A549 (cell line): ENCODE measurements around the gene ARHGAP10. TPM values are rescaled to one million over a fixed set of nuclear protein-coding genes. Genes with fewer than 3 reads are reported as not detected.

Experiments
- ATAC-seq, 2 experiments: fragments of 200-7000 bp in 1 of 2; fragments of >200 bp in 1 of 2; cut with Nextera tagmentation in 1 of 2; cut with Tn5 transposase in 1 of 2; 3 replicates each; pipeline versions ENCODE4 v1.8.0 to v1.9.1; 2018 to 2020; ENCODE audit warnings: mild to moderate bottlenecking in 1 of 2, moderate library complexity in 1 of 2
- CTCF ChIA-PET: fragments of 300-600 bp; sonication (Branson Sonifier 250); formaldehyde crosslinking; extraction: SDS; loops from one replicate; lab custom pipeline; 2021; ENCODE audit warnings: antibody characterized with exemption, inconsistent platforms; lab: Yijun Ruan, JAX
- POLR2A ChIA-PET: fragments of 350-600 bp; formaldehyde crosslinking; extraction: SDS; loops from one replicate; lab custom pipeline; 2021; ENCODE audit warnings: antibody characterized with exemption, inconsistent platforms; lab: Yijun Ruan, JAX
- DNase-seq, 2 experiments: peaks; one replicate each; pipeline versions ENCODE4 v3.0.0 to v3.0.0-alpha.2; 2011 to 2016; ENCODE audit warnings: low read depth in 1 of 2, low spot score in 1 of 2
- FAIRE-seq: peaks from 2 replicates; lab custom pipeline; 2011; peaks lifted over from hg19 to GRCh38; lab: Jason Lieb, UNC
- H3K27ac ChIP-seq, 2 experiments: fragments of >200 bp; sonication (Bioruptor Twin); formaldehyde crosslinking; 3 replicates each; pipeline ENCODE4 v1.5.1; 2016 to 2017
- H3K4me1 ChIP-seq: fragments of >200 bp; sonication (Bioruptor Twin); formaldehyde crosslinking; 3 replicates; pipeline ENCODE4 v1.6.1; 2016
- H3K4me2 ChIP-seq: fragments of >200 bp; sonication (Bioruptor Twin); formaldehyde crosslinking; 3 replicates; pipeline ENCODE4 v1.6.1; 2016
- H3K4me3 ChIP-seq: fragments of >200 bp; sonication (Bioruptor Twin); formaldehyde crosslinking; 3 replicates; pipeline ENCODE4 v1.5.1; 2016
- H3K9me3 ChIP-seq: fragments of >200 bp; sonication (Bioruptor Twin); formaldehyde crosslinking; 3 replicates; pipeline ENCODE4 v1.6.1; 2016
- CEBPB ChIP-seq, 2 experiments: fragments of >200 bp in 1 of 2; sonication (Bioruptor Twin) in 1 of 2; formaldehyde crosslinking in 1 of 2; IDR thresholded peaks; 2 replicates each; pipeline ENCODE4 v1.6.1; 2012 to 2016
- CTCF ChIP-seq: fragments of >200 bp; sonication (Bioruptor Twin); formaldehyde crosslinking; IDR thresholded peaks from 3 replicates; pipeline ENCODE4 v1.5.1; 2016
- EP300 ChIP-seq, 2 experiments: fragments of >200 bp; sonication (Bioruptor Twin); formaldehyde crosslinking; IDR thresholded peaks; 2 replicates in 1 of 2; 3 replicates in 1 of 2; pipeline ENCODE4 v1.6.1; 2016 to 2017
- FOSL2 ChIP-seq, 2 experiments: fragments of 450-650 bp in 1 of 2; fragments of >200 bp in 1 of 2; sonication (Bioruptor Twin) in 1 of 2; formaldehyde crosslinking; IDR thresholded peaks; 2 replicates each; pipeline versions ENCODE4 v1.5.0 to v1.6.1; 2016 to 2020; ENCODE audit warnings: mild to moderate bottlenecking in 1 of 2, moderate library complexity in 1 of 2
- JUN ChIP-seq, 2 experiments: fragments of >200 bp; sonication (Bioruptor Twin); formaldehyde crosslinking; IDR thresholded peaks; 2 replicates in 1 of 2; 3 replicates in 1 of 2; pipeline ENCODE4 v1.6.1; 2016 to 2017
- JUNB ChIP-seq: fragments of >200 bp; sonication (Bioruptor Twin); formaldehyde crosslinking; IDR thresholded peaks from 2 replicates; pipeline ENCODE4 v1.6.1; 2016
- KDM5A ChIP-seq: fragments of 200-600 bp; sonication (generic); IDR thresholded peaks from 2 replicates; pipeline ENCODE4 v1.6.1; 2016; ENCODE audit warnings: antibody characterized with exemption, mild to moderate bottlenecking
- MAFK ChIP-seq: fragments of 450-650 bp; IDR thresholded peaks from 2 replicates; pipeline ENCODE4 v1.6.1; 2014; ENCODE audit not compliant: partially characterized antibody
- MAZ ChIP-seq: fragments of 150-350 bp; IDR thresholded peaks from 2 replicates; pipeline ENCODE4 v1.6.1; 2014; ENCODE audit warnings: antibody characterized with exemption, low read depth, low read length, borderline replicate concordance
- NFE2L2 ChIP-seq: fragments of 150-350 bp; conservative IDR thresholded peaks from 2 replicates; pipeline ENCODE4 v1.6.1; 2014; ENCODE audit warnings: low read length
- TFCP2L1 ChIP-seq: fragments of 250-450 bp; sonication (Bioruptor Pico); IDR thresholded peaks from 2 replicates; pipeline ENCODE4 v1.5.0; 2021; ENCODE audit warnings: mild to moderate bottlenecking
- WGBS: methylation state at CpG from one replicate; pipeline ENCODE4 v1.1.6; 2017; ENCODE audit errors: missing lambda C conversion rate; 5-methylcytosine and 5-hydroxymethylcytosine counted together
- polyA plus RNA-seq, 4 experiments: library from polyadenylated mRNA; depleted of rRNA in 3 of 4; stranded (reverse); fragments of >200 nt; fragmentation: RNase III in 1 of 4; extraction: RNeasy Plus Mini Kit Qiagen cat#74134 plus additional on column Dnase treatment in 1 of 4; gene quantifications; 2 replicates in 3 of 4; 3 replicates in 1 of 4; pipeline ENCODE4 v1.2.3, GENCODE V29; 2011 to 2017
- TF ChIP-seq, protein P1 (sequence below): fragments of >200 bp; sonication (Bioruptor Twin); formaldehyde crosslinking; IDR thresholded peaks from 2 replicates; pipeline ENCODE4 v1.6.1; 2016
- TF ChIP-seq, protein P2 (sequence below): fragments of 450-650 bp; IDR thresholded peaks from 2 replicates; pipeline ENCODE4 v1.6.1; 2014; ENCODE audit warnings: antibody characterized with exemption
- TF ChIP-seq, protein P3 (sequence below): fragments of >200 bp; sonication (Bioruptor Twin); formaldehyde crosslinking; IDR thresholded peaks from 3 replicates; pipeline ENCODE4 v1.6.1; 2016

ARHGAP10 gene
- polyA plus RNA-seq, 2 of the 4 experiments (the other 2 are of a cell fraction): 7.0 to 7.2 TPM

DNA sequence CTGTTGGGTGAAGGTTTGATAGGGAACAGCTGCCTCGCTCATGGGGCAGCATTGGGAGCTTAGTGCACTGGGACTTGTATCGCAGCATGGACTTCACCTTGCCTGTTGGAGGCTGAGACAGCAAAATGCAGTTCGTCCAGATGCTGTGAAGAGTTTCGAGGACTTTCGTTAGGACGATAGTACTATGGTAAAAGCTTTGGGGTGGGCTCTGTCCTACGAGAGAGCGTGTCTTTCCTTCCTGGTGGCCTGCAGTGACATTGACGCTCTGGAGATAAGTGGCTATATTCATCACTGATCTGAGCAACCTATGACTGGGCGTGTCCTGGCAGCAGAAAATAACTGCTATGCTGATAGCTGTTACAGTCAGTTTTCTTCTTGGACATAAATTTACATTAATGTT, 44.8 kb downstream of the ARHGAP10 start:
- Histone ChIP-seq H3K4me3 (no peak overlapping the region), H3K27ac (peak overlapping the region in 1 of 2 experiments; percentile 53; a peak in 3 of 6 replicates), H3K9me3 (no peaks in the 10 kb centered on the region), H3K4me2 (peak overlapping the region; percentile 40; the same call in 2 of the 3 replicates), H3K4me1 (peaks cover 50% of the 10 kb centered on the region)
- DNase-seq (no peak), ATAC-seq (no peak), FAIRE-seq (no peak)
- ChIA-PET POLR2A (interaction anchor here (0.7 kb wide), 1 partner anchor 8 kb away, joined by 3 read pairs; no protein-coding TSS in a partner anchor), CTCF (interaction anchor here (1.6 kb wide), 1 partner anchor 90 kb away, joined by 8 read pairs; no protein-coding TSS in a partner anchor)
- no peak for TF ChIP-seq FOSL2 (IDR thresholded peaks at IDR 0.05)
- no peak for TF ChIP-seq FOSL2 (CRISPR knock-in tag; IDR thresholded peaks at IDR 0.05)
- WGBS: 96% methylated on average over 10 of the region's 10 CpGs

GRCh38 chr4:147777456-147778091, 45.7 kb downstream of the ARHGAP10 start:
- CTCF ChIA-PET: no interaction called here
- WGBS: 20% methylated on average over 5 of the region's 5 CpGs
- POLR2A ChIA-PET: no interaction called here
- Histone ChIP-seq H3K4me3 (no peak overlapping the region), H3K9me3 (no peaks in the 10 kb centered on the region), H3K4me1 (peaks cover 50% of the 10 kb centered on the region), H3K27ac (peak overlapping the region in 1 of 2 experiments; percentile 53; a peak in 4 of 6 replicates), H3K4me2 (peak overlapping the region; percentile 40)
- FAIRE-seq: no peak
- ATAC-seq: peak; percentile 75 to 77; a peak in 5 of 6 replicates
- peak; percentile 42 to 58 for DNase-seq
- TF ChIP-seq JUNB (peak; percentile 43; the same call in 1 of the 2 replicates), EP300 (IDR thresholded peaks at IDR 0.05) (no peak), FOSL2 (IDR thresholded peaks at IDR 0.05) (0 out of 2 replicates have a peak, but pooled peaks have one; percentile 40), FOSL2 (CRISPR knock-in tag; IDR thresholded peaks at IDR 0.05) (peak; percentile 68)

- Histone ChIP-seq H3K4me2 (no peak overlapping the region), H3K9me3 (no peaks in the 10 kb centered on the region), H3K27ac (0 out of 6 replicates have a peak overlapping the region, but pooled peaks of 1 of the 2 experiments have one; percentile 51), H3K4me3 (no peak overlapping the region), H3K4me1 (peaks cover 37% of the 10 kb centered on the region)
- no peak for ATAC-seq
- no peak for FAIRE-seq
- no peak for DNase-seq
- ChIA-PET CTCF (interaction anchor here (1.0 kb wide), 1 partner anchor 38 kb away, joined by 3 read pairs; no protein-coding TSS in a partner anchor), POLR2A (no interaction called here)
- TF ChIP-seq, protein P1, sequence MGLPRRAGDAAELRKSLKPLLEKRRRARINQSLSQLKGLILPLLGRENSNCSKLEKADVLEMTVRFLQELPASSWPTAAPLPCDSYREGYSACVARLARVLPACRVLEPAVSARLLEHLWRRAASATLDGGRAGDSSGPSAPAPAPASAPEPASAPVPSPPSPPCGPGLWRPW: no peak
- TF ChIP-seq, protein P2, sequence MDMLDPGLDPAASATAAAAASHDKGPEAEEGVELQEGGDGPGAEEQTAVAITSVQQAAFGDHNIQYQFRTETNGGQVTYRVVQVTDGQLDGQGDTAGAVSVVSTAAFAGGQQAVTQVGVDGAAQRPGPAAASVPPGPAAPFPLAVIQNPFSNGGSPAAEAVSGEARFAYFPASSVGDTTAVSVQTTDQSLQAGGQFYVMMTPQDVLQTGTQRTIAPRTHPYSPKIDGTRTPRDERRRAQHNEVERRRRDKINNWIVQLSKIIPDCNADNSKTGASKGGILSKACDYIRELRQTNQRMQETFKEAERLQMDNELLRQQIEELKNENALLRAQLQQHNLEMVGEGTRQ: no peak
- TF ChIP-seq MAFK: no peak
- no peak for TF ChIP-seq NFE2L2
- TF ChIP-seq MAZ: no peak
- TF ChIP-seq KDM5A: no peak
- no peak for TF ChIP-seq TFCP2L1 (CRISPR knock-in tag)
- no peak for TF ChIP-seq EP300 (IDR thresholded peaks at IDR 0.05)
- no peak for TF ChIP-seq JUN (IDR thresholded peaks at IDR 0.05)
- TF ChIP-seq, protein P3, sequence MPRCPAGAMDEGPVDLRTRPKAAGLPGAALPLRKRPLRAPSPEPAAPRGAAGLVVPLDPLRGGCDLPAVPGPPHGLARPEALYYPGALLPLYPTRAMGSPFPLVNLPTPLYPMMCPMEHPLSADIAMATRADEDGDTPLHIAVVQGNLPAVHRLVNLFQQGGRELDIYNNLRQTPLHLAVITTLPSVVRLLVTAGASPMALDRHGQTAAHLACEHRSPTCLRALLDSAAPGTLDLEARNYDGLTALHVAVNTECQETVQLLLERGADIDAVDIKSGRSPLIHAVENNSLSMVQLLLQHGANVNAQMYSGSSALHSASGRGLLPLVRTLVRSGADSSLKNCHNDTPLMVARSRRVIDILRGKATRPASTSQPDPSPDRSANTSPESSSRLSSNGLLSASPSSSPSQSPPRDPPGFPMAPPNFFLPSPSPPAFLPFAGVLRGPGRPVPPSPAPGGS: no peak
- TF ChIP-seq FOSL2 (IDR thresholded peaks at IDR 0.05): no peak
- TF ChIP-seq FOSL2 (CRISPR knock-in tag; IDR thresholded peaks at IDR 0.05): no peak
- TF ChIP-seq CTCF: no peak
- no peak for TF ChIP-seq CEBPB (IDR thresholded peaks at IDR 0.05)
- WGBS: 93% methylated on average over 7 of the region's 7 CpGs
These were observed 47.1 kb downstream of the ARHGAP10 start for GRCh38 chr4:147778942-147779341.
